Measurements from ENCODE around the gene SORBS1. TPM values are rescaled to one million over a fixed set of nuclear protein-coding genes. Genes with fewer than 3 reads are reported as not detected.

Gene SORBS1
- total RNA-seq, 1 donor from 2014 or later: 16.1 TPM

DNA sequence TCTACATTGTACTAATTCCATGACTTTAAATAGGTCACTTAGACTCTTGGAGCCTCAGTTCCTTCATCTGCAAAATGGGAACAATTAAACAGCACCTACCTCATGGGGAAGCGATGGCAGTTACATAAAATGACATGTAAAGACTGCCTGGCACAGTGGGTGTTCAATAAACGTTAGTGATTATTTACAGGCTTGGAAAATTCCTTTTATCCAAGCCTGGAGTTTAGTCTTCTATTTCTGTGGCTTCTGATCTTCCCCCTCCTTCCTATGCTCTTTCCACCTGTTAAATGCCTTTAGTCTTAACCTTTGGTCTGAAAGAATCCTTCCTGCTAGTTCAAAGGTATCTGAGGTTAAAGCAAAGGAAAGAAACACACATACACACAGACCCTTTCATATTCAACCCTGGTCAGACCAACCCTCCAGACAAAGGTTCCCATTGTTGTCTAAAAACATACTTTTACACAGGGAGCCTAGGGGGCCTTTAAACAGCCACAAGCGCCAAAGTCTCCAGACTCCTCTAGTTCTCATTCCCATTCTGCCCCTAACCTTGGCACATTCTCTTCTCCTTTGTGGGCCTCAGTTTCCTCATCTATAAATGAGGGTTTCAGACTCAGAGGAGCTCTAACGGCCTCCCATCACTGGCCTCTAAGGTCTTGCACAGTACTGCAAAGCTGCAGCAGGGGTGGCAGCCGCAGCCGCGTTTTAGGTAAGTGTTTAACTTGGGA lies 21.4 kb downstream of the SORBS1 start:
- no peak overlapping the region for H3K9ac ChIP-seq
- no peak overlapping the region for H3K4me3 Mint-ChIP-seq
- peaks cover 2% of the 10 kb centered on the region for H3K36me3 Mint-ChIP-seq
- H3K27ac ChIP-seq: no peak overlapping the region
- H4K20me1 ChIP-seq (ENCODE audit: low read depth): no peaks in the 10 kb centered on the region
- peaks cover 37% of the 10 kb centered on the region for H3K4me1 Mint-ChIP-seq
- peaks cover 18% of the 10 kb centered on the region for H3K27me3 Mint-ChIP-seq (ENCODE audit: insufficient read depth, low read depth)
- no peaks in the 10 kb centered on the region for H3K9me3 ChIP-seq (ENCODE audit: low read depth)
- TF ChIP-seq EZH2phosphoT487 (IDR thresholded peaks at IDR 0.05): no peak
- no peak for TF ChIP-seq EZH2 (IDR thresholded peaks at IDR 0.05)
- TF ChIP-seq, protein P1, sequence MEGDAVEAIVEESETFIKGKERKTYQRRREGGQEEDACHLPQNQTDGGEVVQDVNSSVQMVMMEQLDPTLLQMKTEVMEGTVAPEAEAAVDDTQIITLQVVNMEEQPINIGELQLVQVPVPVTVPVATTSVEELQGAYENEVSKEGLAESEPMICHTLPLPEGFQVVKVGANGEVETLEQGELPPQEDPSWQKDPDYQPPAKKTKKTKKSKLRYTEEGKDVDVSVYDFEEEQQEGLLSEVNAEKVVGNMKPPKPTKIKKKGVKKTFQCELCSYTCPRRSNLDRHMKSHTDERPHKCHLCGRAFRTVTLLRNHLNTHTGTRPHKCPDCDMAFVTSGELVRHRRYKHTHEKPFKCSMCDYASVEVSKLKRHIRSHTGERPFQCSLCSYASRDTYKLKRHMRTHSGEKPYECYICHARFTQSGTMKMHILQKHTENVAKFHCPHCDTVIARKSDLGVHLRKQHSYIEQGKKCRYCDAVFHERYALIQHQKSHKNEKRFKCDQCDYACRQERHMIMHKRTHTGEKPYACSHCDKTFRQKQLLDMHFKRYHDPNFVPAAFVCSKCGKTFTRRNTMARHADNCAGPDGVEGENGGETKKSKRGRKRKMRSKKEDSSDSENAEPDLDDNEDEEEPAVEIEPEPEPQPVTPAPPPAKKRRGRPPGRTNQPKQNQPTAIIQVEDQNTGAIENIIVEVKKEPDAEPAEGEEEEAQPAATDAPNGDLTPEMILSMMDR (IDR thresholded peaks at IDR 0.05): no peak
- H3K79me2 ChIP-seq (ENCODE audit: low read depth): no peaks in the 10 kb centered on the region
- DNase-seq (ENCODE audit: low spot score): no peak
- no peaks in the 10 kb centered on the region for H3K9me3 Mint-ChIP-seq
- no peaks in the 10 kb centered on the region for H3K36me3 ChIP-seq
- no peaks in the 10 kb centered on the region for H3F3A ChIP-seq (ENCODE audit: low read depth)
- no peak overlapping the region for H3K27ac Mint-ChIP-seq
- H3K27me3 ChIP-seq: no peaks in the 10 kb centered on the region
- no peak overlapping the region for H2AFZ ChIP-seq (replicated peaks)
- no peak overlapping the region for H3K4me2 ChIP-seq
- peaks cover 4% of the 10 kb centered on the region for H3K4me1 ChIP-seq
- no peak overlapping the region for H3K4me3 ChIP-seq

DNA sequence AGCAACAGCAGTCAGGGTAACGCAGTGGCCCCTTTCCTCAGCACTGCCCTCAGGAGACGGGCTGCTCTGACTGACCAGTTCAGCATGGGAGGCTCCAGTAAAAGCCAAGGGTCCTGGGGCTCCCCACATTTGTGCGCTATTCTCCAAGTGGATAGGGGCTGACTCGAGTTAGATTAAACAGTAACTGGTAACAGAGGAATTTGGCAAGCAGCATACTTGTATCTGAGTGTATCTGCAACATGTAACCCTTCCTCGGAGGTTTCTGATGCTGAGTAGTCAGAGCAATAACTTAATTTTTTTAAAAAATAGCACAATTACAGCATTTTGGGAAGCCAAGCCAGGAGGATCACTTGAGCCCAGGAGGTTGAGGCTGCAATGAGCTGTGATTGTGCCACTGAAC lies 22.8 kb downstream of the SORBS1 start:
- Mint-ChIP-seq H3K4me1 (peaks cover 38% of the 10 kb centered on the region), H3K27ac (no peak overlapping the region), H3K36me3 (peaks cover 2% of the 10 kb centered on the region), H3K9me3 (no peaks in the 10 kb centered on the region), H3K27me3 (ENCODE audit: insufficient read depth, low read depth) (peaks cover 12% of the 10 kb centered on the region), H3K4me3 (no peak overlapping the region)
- Histone ChIP-seq H4K20me1 (ENCODE audit: low read depth) (no peaks in the 10 kb centered on the region), H3K27me3 (no peaks in the 10 kb centered on the region), H3K36me3 (no peaks in the 10 kb centered on the region), H2AFZ (replicated peaks) (no peak overlapping the region), H3K79me2 (ENCODE audit: low read depth) (no peaks in the 10 kb centered on the region), H3K27ac (no peak overlapping the region), H3K4me3 (no peak overlapping the region), H3K9ac (no peak overlapping the region), H3K4me2 (no peak overlapping the region), H3K4me1 (peaks cover 4% of the 10 kb centered on the region), H3K9me3 (ENCODE audit: low read depth) (no peaks in the 10 kb centered on the region), H3F3A (ENCODE audit: low read depth) (no peaks in the 10 kb centered on the region)
- no peak for DNase-seq (ENCODE audit: low spot score)
- TF ChIP-seq, protein P1 (IDR thresholded peaks at IDR 0.05): no peak
- no peak for TF ChIP-seq EZH2 (IDR thresholded peaks at IDR 0.05)
- no peak for TF ChIP-seq EZH2phosphoT487 (IDR thresholded peaks at IDR 0.05)

DNA sequence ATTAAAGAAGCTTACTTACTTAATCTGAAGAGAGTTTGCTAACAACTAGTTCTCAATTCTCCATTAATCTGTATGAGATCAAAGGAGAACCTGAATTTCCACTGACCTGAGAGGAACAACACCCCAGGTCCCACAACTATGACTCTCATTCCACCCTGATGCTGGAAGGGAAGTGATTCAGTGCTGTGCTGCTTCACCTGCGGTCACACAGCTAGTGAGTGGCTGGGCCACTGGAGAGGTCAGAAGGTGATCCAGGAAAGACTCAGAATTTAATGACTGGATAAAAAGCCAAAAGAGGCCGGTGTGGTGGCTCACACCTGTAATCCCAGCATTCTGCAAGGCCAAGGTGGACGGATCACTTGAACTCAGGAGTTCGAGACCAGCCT lies 23.6 kb downstream of the SORBS1 start:
- Histone ChIP-seq H3K27ac (no peak overlapping the region), H2AFZ (replicated peaks) (no peak overlapping the region), H3K79me2 (ENCODE audit: low read depth) (no peaks in the 10 kb centered on the region), H3K27me3 (no peaks in the 10 kb centered on the region), H3K9me3 (ENCODE audit: low read depth) (no peaks in the 10 kb centered on the region), H4K20me1 (ENCODE audit: low read depth) (no peaks in the 10 kb centered on the region), H3K4me1 (peaks cover 4% of the 10 kb centered on the region), H3K4me2 (no peak overlapping the region), H3K9ac (no peak overlapping the region), H3F3A (ENCODE audit: low read depth) (no peaks in the 10 kb centered on the region), H3K36me3 (no peaks in the 10 kb centered on the region), H3K4me3 (no peak overlapping the region)
- no peak for TF ChIP-seq EZH2phosphoT487 (IDR thresholded peaks at IDR 0.05)
- TF ChIP-seq, protein P1 (IDR thresholded peaks at IDR 0.05): no peak
- TF ChIP-seq EZH2 (IDR thresholded peaks at IDR 0.05): no peak
- no peaks in the 10 kb centered on the region for H3K9me3 Mint-ChIP-seq
- no peak overlapping the region for H3K27ac Mint-ChIP-seq
- DNase-seq (ENCODE audit: low spot score): no peak
- H3K36me3 Mint-ChIP-seq: no peaks in the 10 kb centered on the region
- H3K4me3 Mint-ChIP-seq: no peak overlapping the region
- peaks cover 40% of the 10 kb centered on the region for H3K4me1 Mint-ChIP-seq
- peaks cover 7% of the 10 kb centered on the region for H3K27me3 Mint-ChIP-seq (ENCODE audit: insufficient read depth, low read depth)

Measured in neural progenitor cell (in vitro differentiated cells).